Fibroblast of lung (primary cell): ENCODE results near the gene SLC6A20.

Source experiments
- EZH2 ChIP-seq: IDR thresholded peaks from 2 replicates; pipeline ENCODE4 v1.5.1; 2012; ENCODE audit warnings: low read length, control low read depth, mild to moderate bottlenecking; ENCODE audit errors: missing control alignments
- TF ChIP-seq, protein P1 (sequence below), 2 donors: IDR thresholded peaks in 1 of 2; conservative IDR thresholded peaks in 1 of 2; 1 replicate in 1 of 2; 2 replicates in 1 of 2; pipeline ENCODE4 v1.5.1; 2011 to 2012; ENCODE audit warnings: low read length in 2 of 2, control low read depth in 1 of 2, inconsistent platforms in 1 of 2, low read depth in 1 of 2, mild to moderate bottlenecking in 1 of 2

DNA sequence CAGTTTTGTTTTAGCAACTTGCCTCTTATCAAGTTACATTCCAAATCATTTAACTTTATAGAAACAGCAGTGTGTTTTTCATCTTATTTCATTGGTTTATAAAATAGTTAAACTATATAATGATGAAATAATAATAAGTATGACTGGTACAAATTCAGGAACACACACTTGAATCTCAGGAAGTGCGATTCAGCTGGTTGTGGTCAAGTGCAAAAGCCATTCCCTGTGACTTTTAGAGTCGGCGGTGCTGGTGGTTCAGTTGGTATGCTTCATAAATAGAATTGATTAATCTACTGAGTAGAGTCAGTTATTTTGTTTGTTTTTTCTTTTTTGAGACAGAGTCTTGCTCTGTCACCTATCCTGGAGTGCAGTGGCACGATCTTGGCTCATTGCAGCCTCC is 84.4 kb downstream of the SLC6A20 start:
- TF ChIP-seq, protein P1, sequence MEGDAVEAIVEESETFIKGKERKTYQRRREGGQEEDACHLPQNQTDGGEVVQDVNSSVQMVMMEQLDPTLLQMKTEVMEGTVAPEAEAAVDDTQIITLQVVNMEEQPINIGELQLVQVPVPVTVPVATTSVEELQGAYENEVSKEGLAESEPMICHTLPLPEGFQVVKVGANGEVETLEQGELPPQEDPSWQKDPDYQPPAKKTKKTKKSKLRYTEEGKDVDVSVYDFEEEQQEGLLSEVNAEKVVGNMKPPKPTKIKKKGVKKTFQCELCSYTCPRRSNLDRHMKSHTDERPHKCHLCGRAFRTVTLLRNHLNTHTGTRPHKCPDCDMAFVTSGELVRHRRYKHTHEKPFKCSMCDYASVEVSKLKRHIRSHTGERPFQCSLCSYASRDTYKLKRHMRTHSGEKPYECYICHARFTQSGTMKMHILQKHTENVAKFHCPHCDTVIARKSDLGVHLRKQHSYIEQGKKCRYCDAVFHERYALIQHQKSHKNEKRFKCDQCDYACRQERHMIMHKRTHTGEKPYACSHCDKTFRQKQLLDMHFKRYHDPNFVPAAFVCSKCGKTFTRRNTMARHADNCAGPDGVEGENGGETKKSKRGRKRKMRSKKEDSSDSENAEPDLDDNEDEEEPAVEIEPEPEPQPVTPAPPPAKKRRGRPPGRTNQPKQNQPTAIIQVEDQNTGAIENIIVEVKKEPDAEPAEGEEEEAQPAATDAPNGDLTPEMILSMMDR (conservative IDR thresholded peaks at IDR 0.05 in 1 of 2, IDR thresholded peaks at IDR 0.05 in 1 of 2; ENCODE audit: low read depth in 1 of 2, low read length in 2 of 2): no peak
- no peak for TF ChIP-seq EZH2
